Upper lobe of right lung (tissue), 1 donor: ENCODE data around the gene CASKIN2. TPM values are rescaled to one million over a fixed set of nuclear protein-coding genes. Genes with fewer than 3 reads are reported as not detected.

Experiments used
- ATAC-seq: fragments of 200-7000 bp; cut with Tn5 transposase; one replicate; pipeline ENCODE4 v1.9.1; 2020; ENCODE audit warnings: mild to moderate bottlenecking, moderate library complexity
- DNase-seq: peaks from one replicate; pipeline ENCODE4 v3.0.0-alpha.2; 2020
- H3K27ac ChIP-seq: fragments of 200-600 bp; one replicate; pipeline ENCODE4 v1.8.0; 2022
- H3K27me3 ChIP-seq: fragments of 200-600 bp; one replicate; pipeline ENCODE4 v1.8.0; 2022; ENCODE audit warnings: mild to moderate bottlenecking
- H3K36me3 ChIP-seq: fragments of 200-600 bp; one replicate; pipeline ENCODE4 v1.8.0; 2022
- H3K4me1 ChIP-seq: fragments of 200-600 bp; one replicate; pipeline ENCODE4 v1.8.0; 2022
- H3K4me3 ChIP-seq: fragments of 200-600 bp; one replicate; pipeline ENCODE4 v1.8.0; 2022; ENCODE audit warnings: mild to moderate bottlenecking
- H3K9me3 ChIP-seq: fragments of 200-600 bp; one replicate; pipeline ENCODE4 v1.8.0; 2022
- CTCF ChIP-seq: fragments of 200-600 bp; IDR thresholded peaks from one replicate; pipeline ENCODE4 v1.8.0; 2022; ENCODE audit warnings: antibody characterized with exemption
- intact Hi-C: fragments of 100-400 bp; cut with DNase I; formaldehyde crosslinking; loops from one replicate; pipeline ENCODE4 v1.11.0; 2022
- total RNA-seq: library from RNA; stranded (reverse); fragmentation: NEBNext Ultra II Directional; extraction: Animal tissue kit (Norgen Biotek cat#: 25700); gene quantifications from one replicate; pipeline ENCODE4 v1.2.1, GENCODE V29; 2021
- donor health status: DM: no; HTN: yes; CAD: no; lungs with severe emphysema.

The CASKIN2 gene
- total RNA-seq, 1 donor from 2014 or later = 101 TPM

GRCh38 chr17:75561927-75562603 is 46.7 kb upstream of the CASKIN2 start:
- Histone ChIP-seq H3K27me3 (no peaks in the 10 kb centered on the region), H3K4me3 (no peak overlapping the region), H3K9me3 (no peaks in the 10 kb centered on the region), H3K36me3 (peaks cover 50% of the 10 kb centered on the region), H3K4me1 (peaks cover 10% of the 10 kb centered on the region), H3K27ac (no peak overlapping the region)
- no peak for TF ChIP-seq CTCF
- DNase-seq = no peak
- ATAC-seq = no peak
- intact Hi-C loops = no loop called here

- intact Hi-C loops = no loop called here
- H3K4me3 ChIP-seq = no peak overlapping the region
These were observed 44.7 kb upstream of the CASKIN2 start for GRCh38 chr17:75559958-75560533.

GRCh38 chr17:75558666-75559530 is 43.6 kb upstream of the CASKIN2 start:
- DNase-seq (no peak), ATAC-seq (no peak)
- Histone ChIP-seq H3K36me3 (peaks cover 20% of the 10 kb centered on the region), H3K4me3 (no peak overlapping the region), H3K9me3 (no peaks in the 10 kb centered on the region), H3K4me1 (peaks cover 11% of the 10 kb centered on the region), H3K27me3 (no peaks in the 10 kb centered on the region), H3K27ac (no peak overlapping the region)
- no peak for TF ChIP-seq CTCF
- intact Hi-C loops = no loop called here

More at GRCh38 chr17:75559958-75560533, 44.7 kb upstream of the CASKIN2 start:
- H3K27me3 ChIP-seq = no peaks in the 10 kb centered on the region
- H3K4me1 ChIP-seq = peaks cover 11% of the 10 kb centered on the region
- TF ChIP-seq CTCF = no peak
- H3K36me3 ChIP-seq = peaks cover 31% of the 10 kb centered on the region
- DNase-seq (no peak), ATAC-seq (no peak)
- H3K27ac ChIP-seq = no peak overlapping the region
- H3K9me3 ChIP-seq = no peaks in the 10 kb centered on the region

GRCh38 chr17:75557852-75558665 is 42.7 kb upstream of the CASKIN2 start:
- intact Hi-C loops = no loop called here
- Histone ChIP-seq H3K4me1 (peaks cover 11% of the 10 kb centered on the region), H3K9me3 (no peaks in the 10 kb centered on the region), H3K27me3 (no peaks in the 10 kb centered on the region), H3K36me3 (peaks cover 12% of the 10 kb centered on the region), H3K4me3 (no peak overlapping the region), H3K27ac (no peak overlapping the region)
- TF ChIP-seq CTCF = no peak
- no peak for ATAC-seq
- DNase-seq = no peak
